HG02852 (cell line): ENCODE results near the gene ABHD8.

ENCODE experiments used
- ATAC-seq: cut with Tn5 transposase; IDR thresholded peaks from one replicate; pipeline ENCODE4 v1.9.1; 2021; ENCODE audit warnings: mild to moderate bottlenecking, moderate library complexity; ENCODE audit not compliant: unreplicated experiment

Gene ABHD8

DNA sequence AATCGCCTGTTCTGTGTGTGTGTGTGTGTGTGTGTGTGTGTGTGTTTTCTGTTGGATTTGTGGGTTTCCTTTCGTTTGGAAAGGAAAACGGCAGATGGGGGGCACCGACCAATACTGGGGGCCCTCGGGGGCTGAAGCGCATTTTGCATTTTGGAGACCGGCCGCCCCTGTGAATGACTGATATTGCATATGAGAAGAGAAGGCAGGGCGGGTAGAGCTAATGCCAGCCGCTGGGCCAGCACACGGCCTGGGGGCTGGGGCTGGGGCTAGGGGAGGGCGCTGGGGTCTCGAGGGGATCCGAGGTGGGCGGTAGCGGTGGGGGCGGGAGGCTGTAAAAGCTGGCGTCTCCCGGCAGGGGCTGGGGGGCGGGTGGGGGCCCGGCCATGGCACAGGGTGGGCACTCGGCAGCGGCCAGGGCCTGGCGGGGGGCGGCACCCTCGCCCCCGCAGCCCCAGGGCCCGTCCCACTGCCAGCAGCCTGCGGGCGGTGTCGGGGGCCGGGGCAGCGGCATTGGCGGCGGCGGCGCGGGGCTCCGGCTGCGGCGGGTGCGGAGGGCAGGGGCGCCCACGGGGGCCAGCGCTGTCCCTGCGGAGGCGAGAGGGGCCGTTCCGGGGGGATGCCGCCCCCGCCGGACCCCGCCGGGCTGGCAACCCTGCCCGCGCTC is 20.2 kb upstream of the ABHD8 start:
- ATAC-seq, result no peak

DNA sequence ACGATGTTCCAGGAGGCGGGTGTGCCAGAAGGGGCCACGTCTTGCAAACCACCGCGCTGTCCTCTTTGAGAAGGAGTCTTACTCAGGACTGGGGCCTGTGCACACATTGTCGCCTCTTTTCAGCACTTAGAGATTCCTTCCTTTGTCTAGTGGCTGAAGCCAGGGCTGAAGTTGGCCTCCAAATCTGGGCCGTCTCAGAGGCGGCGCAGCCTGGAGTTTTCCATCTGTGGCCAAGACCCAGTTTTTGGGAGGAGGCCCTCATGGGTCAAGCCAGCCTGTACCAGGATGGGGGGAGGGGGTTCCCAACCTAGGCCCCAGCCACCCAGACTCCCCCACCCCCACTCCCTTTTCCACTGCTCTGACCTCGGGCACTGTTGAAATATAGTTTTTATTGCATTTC is 19.6 kb upstream of the ABHD8 start:
- ATAC-seq, result no peak

DNA sequence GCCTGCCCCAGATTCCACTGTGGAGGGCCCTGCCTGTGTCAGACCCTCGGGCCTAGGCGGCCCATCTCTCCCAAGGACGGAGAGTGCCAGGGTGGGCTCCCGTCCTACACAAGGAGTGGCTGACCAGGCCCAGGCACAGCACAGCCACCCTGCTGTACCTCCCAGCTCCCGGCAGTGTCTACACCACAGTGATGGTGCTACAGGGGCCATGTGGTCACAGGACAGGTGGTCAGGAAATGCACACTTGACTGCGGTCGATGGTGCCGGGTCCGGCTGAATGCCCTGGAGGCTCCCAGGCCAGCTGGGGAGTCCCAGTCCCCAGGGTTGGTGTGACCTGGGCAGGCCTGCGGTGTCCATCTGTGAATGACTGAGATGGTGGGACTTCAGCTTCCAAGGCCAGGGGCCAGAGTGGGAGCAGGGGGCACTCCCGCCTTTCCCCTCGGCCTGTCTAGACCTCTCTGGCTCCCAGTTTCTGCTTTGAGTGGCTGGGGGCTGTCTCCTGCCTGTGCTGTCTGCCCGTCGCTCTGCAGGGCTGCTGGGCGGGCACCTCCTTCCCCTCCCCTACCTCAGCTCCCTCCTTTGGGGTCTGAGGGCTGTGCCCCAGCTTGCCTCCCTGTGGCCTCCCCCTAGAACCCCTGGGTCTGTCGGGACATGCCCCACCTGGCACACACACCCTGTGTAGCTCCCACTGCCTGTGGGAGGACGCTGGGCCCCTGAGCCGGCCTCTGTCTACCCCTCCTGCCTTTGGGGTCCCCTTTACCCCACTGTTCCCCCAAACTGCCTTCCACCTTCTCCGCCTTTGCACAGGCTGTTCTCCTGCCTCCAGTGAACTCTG is 18.6 kb upstream of the ABHD8 start:
- ATAC-seq, result no peak

DNA sequence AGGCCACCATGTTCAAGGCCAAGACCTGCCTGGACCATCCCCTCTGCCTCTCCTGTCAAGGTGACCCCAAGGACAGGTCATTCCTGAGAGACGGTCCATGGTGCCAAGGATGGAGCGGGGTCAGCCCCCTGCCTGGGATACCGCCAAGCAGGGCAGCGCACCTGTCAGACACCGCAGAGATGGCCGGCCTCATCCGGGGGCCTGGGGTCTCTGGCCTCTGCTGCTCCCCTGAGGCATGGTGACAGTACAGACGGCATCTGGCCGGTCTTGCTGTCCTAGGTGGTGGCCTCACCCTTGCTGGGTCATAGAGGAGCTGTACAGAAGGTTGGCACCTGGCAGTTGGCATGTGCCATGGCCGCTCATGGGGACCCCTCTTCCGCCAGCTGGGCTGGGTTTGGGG is 17.2 kb upstream of the ABHD8 start:
- ATAC-seq, result no peak

DNA sequence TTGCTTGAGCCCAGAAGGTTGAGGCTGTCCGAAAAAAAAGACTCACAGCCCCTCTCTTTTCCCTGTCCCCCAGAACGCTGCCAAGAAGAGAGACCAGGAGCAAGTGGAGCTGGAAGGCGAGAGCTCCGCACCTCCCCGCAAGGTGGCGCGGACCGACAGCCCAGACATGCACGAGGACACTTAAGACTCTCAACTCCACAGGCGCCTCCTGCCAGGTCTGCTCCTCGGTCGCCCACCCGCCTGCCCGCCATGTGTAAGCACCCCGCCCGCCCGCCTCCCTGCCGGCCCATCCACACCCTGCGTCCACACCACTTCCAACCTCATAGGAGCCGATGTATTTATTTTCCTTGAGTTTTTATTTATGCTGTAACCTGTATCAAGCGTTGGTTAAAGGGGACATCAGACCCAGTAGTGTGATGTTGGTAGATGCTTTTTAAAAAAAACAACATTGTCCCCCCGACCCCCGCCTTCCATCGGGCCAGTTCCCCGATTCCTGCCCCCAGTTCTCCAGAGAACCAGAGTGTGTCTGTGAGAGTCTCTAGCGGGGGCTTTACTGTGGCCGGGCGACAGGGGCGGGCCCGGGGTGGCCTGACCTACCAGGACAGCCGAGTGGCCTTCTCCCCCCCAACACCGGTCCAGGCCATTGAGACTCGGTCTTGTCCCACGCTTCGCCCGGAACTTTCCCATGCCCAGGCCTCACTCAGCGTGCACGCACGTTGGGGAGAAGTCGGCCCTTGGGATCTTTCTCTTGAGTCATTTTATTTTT is 16.4 kb upstream of the ABHD8 start:
- ATAC-seq, result no peak

DNA sequence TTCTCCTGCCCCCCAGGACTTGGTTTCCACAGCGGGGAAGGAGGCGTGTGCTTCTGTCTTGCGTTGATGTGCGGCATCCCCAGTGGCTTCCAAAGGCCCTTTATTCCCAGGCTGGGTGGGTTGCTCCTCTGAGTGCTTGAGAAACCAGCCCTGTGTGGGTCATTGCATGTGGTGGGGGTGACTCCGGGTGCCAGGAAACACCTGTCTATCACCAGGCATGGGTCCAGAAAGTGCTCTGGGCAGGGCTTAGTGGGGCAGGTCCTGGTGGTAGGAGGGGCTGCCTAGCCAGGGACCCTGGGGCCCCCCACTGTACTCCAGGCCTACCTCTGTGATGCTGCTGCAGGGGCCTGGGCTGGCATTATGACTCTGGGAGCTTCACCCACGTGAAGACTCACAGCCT is 15.7 kb upstream of the ABHD8 start:
- no peak for ATAC-seq

DNA sequence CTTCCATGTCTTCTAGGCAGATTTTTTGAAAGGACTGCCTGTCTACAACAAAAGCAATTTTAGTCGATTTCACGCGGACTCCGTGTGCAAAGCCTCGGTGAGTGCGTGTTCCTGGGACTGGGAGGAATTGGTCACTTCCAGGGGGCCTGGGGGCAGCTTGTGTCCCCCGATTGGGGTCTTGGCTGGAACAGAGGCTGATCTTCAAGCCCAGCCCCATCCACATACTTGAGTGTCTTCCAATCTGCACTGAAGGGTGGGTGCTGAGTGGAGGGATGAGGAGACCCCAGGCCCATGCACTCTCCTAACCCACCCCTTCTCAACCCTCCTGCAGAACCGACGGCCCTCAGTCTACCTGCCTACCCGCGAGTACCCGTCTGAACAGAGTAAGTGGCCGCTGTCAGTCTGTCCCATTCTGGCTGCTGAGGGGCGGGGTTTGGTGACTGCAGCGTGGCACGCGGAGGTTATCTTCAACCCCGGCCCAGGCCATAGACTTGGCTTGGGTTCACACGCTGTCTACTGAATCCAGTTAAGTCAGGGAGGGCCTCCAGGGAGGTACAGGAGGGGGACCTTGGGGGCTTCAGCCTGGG is 10.9 kb upstream of the ABHD8 start:
- no peak for ATAC-seq

DNA sequence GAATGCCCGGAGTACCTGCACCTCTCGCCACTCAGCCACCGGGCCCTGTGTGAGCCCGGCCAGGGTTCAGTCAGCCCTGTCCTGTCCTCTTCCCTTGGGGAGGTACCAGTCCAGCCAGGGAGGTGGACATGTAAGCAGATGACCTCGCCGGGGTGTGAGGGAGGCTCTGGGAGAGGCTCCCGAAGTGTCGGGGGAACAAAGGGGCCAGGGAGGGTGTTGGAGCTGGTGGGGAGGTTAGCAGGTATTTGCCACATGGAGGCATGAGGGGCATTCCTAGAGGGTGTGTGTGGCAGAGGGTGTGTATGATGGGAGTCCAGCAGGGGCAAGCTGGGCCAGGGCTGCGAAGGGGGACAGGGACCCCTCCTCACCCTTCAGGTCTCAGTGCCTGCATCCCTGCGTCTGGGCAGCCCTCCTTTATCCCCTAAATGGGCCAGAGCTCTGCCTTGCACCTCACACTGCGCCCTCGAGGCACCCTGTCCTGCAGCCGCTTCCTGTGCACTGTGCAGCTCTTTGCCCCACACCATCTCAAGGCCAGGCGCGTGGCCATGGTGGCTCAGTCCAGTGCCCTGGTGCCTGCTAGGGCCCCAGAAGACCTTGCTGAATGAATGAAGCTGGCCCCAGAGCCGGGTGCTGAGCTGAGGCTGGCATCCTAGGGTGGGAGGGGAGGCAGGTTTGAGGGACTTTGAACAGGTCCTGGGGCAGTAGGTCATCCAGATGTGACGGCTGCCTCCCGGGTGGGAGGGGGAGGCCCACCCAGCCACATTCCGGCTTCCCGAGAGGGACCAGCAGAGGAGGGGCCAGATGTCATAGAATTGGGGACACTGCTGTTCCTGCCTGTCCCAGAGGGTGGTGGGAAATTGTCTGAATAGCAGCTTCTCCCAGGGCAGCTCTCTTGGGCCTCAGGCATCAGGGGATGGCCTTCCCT is 9.2 kb upstream of the ABHD8 start:
- no peak for ATAC-seq

DNA sequence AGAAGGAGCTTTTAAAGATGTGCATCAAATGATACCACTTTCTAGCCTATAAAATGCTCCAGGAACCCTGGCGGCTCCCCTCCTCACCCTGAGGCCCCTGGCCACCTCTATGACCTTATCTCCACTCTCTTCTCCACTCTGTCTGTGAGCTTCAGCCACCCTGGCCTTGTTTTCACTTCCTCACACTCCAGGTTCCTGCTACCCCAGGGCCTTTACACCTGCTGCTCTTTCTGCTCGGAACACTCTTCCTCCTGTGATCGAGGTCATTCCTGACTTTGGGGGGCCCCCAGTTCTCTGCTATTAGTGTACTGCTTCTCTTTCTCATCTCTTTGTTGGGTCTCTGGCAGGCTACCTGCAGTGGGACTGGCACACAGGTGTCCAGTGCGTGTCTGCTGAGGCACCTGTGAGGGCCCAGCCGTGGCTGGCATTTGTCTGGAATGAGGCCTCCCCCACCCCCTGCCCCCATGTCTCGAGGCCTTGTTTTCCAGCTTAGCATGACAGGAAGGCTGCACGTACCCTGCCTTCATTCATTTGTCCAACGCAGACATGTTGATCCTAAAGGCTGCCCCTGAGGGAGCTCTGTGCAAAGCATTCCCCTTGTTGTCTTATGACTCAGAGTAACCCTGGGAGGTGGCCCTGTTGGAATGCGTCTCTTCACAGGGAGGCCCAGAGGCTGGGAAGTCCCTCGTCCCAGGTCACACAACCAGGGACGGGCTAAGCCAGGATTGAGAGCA is 8.4 kb upstream of the ABHD8 start:
- ATAC-seq, result no peak

DNA sequence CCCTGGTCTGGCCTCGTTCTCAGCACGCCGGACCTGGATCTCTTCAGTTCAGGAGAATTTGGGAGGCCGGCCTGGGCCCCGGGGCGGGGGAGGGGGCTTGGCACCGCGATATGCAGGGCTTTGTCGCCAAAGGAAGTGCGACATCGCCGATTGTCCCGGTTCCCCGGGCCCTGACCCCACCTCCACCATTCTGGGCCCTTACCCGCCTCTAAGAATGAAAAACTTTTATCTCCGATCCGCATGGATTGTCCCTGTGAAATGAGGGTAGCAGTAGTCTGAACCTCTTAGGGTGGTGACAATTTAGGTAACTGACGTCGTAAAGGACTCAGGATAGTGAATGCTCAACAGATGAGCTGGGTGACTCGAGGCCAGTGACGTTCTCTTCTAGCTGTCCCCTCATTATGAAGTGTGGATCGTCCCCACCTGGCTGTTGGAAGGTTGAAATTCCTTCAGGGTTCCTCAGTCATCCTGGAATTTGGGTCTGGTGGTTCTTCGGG is 6.8 kb upstream of the ABHD8 start:
- no peak for ATAC-seq

DNA sequence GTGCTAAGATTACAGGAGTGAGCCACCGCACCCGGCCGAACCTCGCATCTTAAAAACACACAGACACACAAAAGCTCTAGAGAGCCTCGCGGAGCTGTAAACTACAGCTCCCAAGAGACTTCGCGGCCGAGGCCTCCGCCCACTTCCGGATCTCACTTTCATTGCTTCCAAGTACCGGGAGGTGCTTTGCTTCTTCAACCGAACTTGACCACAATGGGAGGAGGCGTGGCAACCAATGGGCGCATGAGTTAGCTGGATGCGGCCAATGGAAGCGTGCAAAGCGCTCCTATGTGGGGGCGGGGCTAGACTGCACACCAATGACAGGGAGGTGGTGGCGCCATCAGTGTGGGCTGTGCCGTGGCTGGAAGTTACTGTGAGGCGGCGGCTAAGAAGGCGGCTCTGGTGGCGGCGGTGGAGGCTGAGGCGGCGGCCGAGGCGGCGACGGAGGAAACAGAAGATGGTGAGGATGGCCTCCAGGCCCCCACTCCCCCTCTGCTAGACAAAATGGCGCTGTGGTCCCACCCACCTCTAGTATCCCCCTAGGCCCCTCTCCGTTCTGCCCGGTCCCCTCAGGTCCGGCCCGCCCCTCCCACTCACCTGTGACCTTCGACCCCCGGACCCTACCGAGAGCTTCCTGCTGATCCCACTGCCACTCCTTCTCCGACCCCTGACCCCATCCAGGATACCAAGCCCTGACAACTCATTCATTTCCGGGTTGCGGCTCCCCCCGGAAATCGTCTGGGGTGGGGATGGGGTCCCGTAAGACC is 6.2 kb upstream of the ABHD8 start, which contains the start of gene DDA1:
Gene DDA1, plus strand, starts transcription at position 366 of the 767 bp plus-strand sequence. Its CDS starts 92 bp downstream, at position 458.
- peak; percentile 61 for ATAC-seq

DNA sequence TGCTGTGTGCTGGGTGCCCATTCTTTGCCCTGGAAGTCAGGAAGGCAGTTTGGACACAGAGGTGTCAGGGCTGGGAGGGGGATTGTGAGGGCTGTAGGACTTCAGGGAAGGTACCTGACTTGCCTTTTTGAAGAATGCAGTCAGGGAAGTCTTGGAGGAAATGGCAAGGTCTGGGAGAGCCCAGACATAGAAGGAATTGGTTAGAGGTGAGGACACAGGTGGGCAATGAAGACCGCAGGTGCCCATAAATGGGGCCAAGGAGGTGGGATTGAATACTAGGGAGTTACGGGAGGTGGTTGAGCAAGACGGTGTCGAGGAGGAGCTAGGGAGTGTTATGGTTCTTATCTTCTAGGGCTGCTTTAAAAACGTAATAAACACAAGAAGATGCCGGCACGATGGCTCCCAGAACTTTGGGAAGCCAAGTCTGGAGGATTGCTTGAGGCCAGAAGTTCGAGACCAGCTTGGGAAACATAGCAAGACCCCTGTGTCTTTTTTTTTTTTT is 4.7 kb upstream of the ABHD8 start:
- no peak for ATAC-seq

DNA sequence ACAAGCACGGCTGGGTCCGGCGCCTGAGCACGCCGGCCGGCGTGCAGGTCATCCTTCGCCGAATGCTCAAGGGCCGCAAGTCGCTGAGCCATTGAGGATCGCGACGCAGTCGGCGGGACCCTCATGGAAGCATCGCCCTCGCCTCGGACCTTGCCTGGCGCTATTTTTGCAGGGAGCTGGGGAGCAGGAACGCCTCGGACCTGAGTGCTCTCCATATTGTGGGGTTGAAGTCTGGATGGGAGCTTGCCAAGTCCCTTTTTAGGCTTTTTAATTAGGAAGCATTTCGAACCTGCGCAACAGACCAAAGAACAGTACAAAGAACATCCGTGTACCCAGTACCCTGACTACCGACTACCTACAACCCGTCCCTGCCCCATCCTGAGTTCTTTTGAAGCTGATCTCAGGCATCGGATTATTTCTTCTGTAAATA is 3.1 kb upstream of the ABHD8 start:
- no peak for ATAC-seq

DNA sequence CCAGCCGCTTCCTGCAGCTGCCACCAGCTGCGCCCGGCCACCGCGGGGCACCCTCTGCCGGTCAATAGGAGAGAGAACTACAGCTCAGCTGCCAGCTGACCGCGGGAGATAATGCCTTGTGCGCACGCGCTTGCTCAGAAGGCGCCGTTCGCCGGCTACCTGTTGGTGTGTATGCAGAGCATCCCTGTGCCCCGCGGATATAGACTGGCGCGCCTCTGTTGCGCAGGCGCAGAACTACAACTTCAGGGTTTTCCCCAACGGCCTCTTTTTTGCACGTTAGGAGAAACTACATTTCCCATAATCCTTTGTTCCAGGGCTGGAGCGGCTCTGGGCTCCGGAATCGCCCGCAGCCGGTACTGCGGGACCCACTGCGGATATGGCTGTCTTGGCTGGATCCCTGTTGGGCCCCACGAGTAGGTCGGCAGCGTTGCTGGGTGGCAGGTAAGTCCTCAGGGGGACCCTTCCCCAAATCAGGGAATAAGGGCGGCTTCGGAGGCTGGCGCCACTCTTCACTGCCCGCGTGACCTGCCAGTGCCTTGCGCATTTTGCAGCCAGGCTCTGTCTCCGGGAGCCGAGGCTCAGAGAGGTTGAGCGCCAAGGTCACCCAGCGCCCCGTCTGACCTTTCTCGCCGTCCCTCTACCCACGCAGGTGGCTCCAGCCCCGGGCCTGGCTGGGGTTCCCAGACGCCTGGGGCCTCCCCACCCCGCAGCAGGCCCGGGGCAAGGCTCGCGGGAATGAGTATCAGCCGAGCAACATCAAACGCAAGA is 2.5 kb upstream of the ABHD8 start, which contains the start of gene MRPL34:
Gene MRPL34, plus strand, starts transcription at position 356 of the 768 bp plus-strand sequence. Its CDS starts 21 bp downstream, at position 377.
- ATAC-seq, result peak; percentile 55

DNA sequence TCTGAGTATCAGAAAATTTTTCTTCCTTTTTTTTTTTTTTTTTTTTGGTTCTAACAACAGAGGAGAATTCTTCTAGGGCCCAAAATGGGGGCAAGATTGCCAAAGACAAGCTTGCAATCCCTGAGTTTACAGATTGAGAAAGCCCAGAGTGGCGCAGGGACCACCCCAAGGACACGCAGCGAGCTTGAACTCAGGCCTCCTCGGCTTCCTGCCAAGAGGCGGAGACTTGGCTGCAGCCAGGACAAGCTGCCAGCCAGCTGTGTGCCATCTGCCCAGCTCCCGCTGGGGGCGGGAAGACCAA is 1.9 kb upstream of the ABHD8 start:
- no peak for ATAC-seq

DNA sequence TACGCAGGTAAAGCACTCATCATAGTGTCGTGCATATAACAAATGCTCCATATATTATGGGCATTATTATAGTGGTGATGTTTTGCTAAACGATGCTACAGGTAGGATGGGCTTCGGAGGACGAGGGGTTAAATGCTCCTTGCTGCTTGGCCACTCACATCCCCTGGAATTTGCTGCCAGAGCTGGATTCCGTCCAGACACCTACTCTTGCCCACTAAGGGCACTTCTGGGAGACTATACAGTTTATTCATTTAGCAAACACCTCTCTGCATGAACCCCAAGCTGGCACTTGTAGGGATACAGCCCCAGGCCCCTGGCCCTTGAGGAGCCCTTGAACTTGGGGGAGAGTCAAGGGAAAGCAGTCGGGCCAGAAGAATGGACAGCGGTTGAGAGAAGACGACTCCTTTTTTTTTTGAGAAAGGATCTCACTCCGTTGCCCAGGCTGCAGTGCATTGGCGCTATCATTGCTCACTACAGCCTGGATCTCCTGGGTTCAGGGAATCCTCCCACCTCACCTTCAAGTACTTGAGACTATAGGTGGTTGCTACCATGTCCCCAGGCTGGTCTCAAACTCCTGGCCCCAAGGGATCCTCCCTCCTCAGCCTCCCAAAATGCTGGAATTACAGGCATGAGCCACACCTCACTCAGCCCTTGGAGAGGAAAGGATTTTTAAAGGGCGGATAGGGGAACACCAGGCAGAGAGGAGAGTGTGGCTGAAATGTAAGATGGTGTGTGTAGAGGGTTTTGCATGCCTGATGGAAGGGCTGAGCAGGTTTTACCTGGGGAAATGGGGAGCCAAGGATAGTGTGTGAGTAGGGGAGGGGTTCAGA is 1.4 kb upstream of the ABHD8 start:
- no peak for ATAC-seq

DNA sequence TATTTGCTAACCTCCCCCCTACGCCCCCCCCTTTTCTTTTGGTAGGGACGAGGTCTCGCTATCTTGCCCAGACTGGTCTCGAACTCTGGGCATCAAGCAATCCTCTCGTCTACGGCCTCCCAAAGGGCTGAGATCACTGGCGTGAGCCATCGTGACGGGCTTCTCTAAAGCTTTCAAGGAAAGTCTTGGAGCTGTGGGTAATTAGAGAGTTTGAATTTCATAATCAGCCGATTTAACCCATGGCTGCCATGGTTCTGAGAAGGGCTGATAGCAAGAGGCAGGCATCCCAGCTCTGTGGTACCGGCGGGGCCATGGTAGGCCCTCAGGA is 679 bp upstream of the ABHD8 start:
- no peak for ATAC-seq
